K562 (cell line): Measurements from ENCODE around the gene SLBP. TPM values are rescaled to one million over a fixed set of nuclear protein-coding genes. Genes with fewer than 3 reads are reported as not detected.

Source experiments
- CCAR2 ChIP-seq: fragments of 200-400 bp; formaldehyde crosslinking; IDR thresholded peaks from 2 replicates; pipeline ENCODE4 v1.6.1; 2017; ENCODE audit warnings: mild to moderate bottlenecking, low read depth, low read length
- CHD1 ChIP-seq: fragments of 200-600 bp; sonication (generic); IDR thresholded peaks from one replicate; pipeline ENCODE4 v1.6.1; 2012; ENCODE audit warnings: mild to moderate bottlenecking, moderate library complexity, low read length, inconsistent platforms
- ELF1 ChIP-seq: fragments of 200-800 bp; sonication (Bioruptor generic); IDR thresholded peaks from 2 replicates; pipeline ENCODE4 v1.6.1; 2016; ENCODE audit warnings: missing genetic modification characterization, missing compliant biosample characterization
- JUND ChIP-seq, 2 experiments: IDR thresholded peaks; 2 replicates in 1 of 2; 3 replicates in 1 of 2; pipeline ENCODE4 v1.6.1; 2011; ENCODE audit warnings: borderline replicate concordance in 2 of 2, low read depth in 2 of 2, low read length in 2 of 2, improper control_type of control experiment in 1 of 2, missing biosample characterization in 1 of 2, missing genetic modification characterization in 1 of 2, missing genetic modification reagents in 1 of 2
- KHSRP ChIP-seq: fragments of 450-650 bp; IDR thresholded peaks from 2 replicates; pipeline ENCODE4 v1.6.1; 2017
- PCBP1 ChIP-seq: fragments of 200-400 bp; formaldehyde crosslinking; IDR thresholded peaks from 2 replicates; pipeline ENCODE4 v1.6.1; 2018; ENCODE audit warnings: mild to moderate bottlenecking, low read depth, low read length; ENCODE audit not compliant: poor library complexity, severe bottlenecking
- POLR2G ChIP-seq: fragments of 200-400 bp; formaldehyde crosslinking; IDR thresholded peaks from 2 replicates; pipeline ENCODE4 v1.6.1; 2017; ENCODE audit warnings: low read depth, mild to moderate bottlenecking, antibody characterized with exemption, low read length, moderate library complexity
- RBBP5 ChIP-seq: fragments of 200-600 bp; sonication (generic); IDR thresholded peaks from 2 replicates; pipeline ENCODE4 v1.6.1; 2012; ENCODE audit warnings: borderline replicate concordance, mild to moderate bottlenecking, low read length, control low read depth, inconsistent platforms; ENCODE audit not compliant: insufficient read depth, poor library complexity, severe bottlenecking
- RBFOX2 ChIP-seq: fragments of 200-400 bp; formaldehyde crosslinking; IDR thresholded peaks from 2 replicates; pipeline ENCODE4 v1.6.1; 2017; ENCODE audit warnings: low read depth, mild to moderate bottlenecking, low read length, moderate library complexity
- RBM15 ChIP-seq: fragments of 200-400 bp; formaldehyde crosslinking; IDR thresholded peaks from 2 replicates; pipeline ENCODE4 v1.6.1; 2018; ENCODE audit warnings: mild to moderate bottlenecking, low read length, moderate library complexity; ENCODE audit not compliant: insufficient read depth
- SMARCE1 ChIP-seq: fragments of 450-650 bp; IDR thresholded peaks from 2 replicates; pipeline ENCODE4 v1.7.1; 2016; ENCODE audit warnings: mild to moderate bottlenecking
- TEAD1 ChIP-seq, 2 experiments: fragments of 450-650 bp in 1 of 2; sonication (generic) in 1 of 2; formaldehyde crosslinking; IDR thresholded peaks; 2 replicates each; pipeline versions ENCODE4 v1.4.0 to v1.8.0; 2020 to 2022; ENCODE audit warnings: mild to moderate bottlenecking in 2 of 2, missing genetic modification reagents in 1 of 2
- ZBTB7A ChIP-seq: IDR thresholded peaks from 2 replicates; pipeline ENCODE4 v1.6.1; 2011; ENCODE audit warnings: low read depth, mild to moderate bottlenecking, low read length, moderate library complexity, borderline replicate concordance; ENCODE audit not compliant: control insufficient read depth
- ZNF785 ChIP-seq: fragments of 250-450 bp; sonication (Bioruptor Pico); IDR thresholded peaks from 2 replicates; pipeline ENCODE4 v1.4.0; 2020; ENCODE audit warnings: mild to moderate bottlenecking
- polyA plus RNA-seq, 8 experiments: library from polyadenylated mRNA; depleted of rRNA in 4 of 8; stranded (reverse) in 5 of 8; unstranded in 3 of 8; fragments of >200 nt; fragmentation: Nextera tagmentation in 2 of 8; fragmentation: Illumina TruSeq in 1 of 8; extraction: Ambion mirVana in 2 of 8; extraction: Trizol in 1 of 8; gene quantifications; 2 replicates each; pipeline versions ENCODE4 v1.2.1 to v1.2.3, GENCODE V29; 2011 to 2014; ENCODE audit warnings: inconsistent platforms in 1 of 8, missing spikeins in 1 of 8
- total RNA-seq, 7 experiments: library from RNA; depleted of rRNA in 6 of 7; stranded (reverse); fragments of >200 nt in 6 of 7; fragmentation: Illumina TruSeq in 2 of 7; extraction: Trizol in 2 of 7; gene quantifications; 2 replicates each; pipeline versions ENCODE4 v1.2.1 to v1.2.3, GENCODE V29; 2011 to 2021; ENCODE audit warnings: low replicate concordance in 1 of 7
- TF ChIP-seq, protein P1 (sequence below), 2 experiments: fragments of 450-650 bp in 1 of 2; sonication (generic) in 1 of 2; formaldehyde crosslinking in 1 of 2; IDR thresholded peaks; 2 replicates each; pipeline versions ENCODE4 v1.7.1 to v1.9.0; 2016 to 2022; ENCODE audit warnings: inconsistent platforms in 1 of 2, mild to moderate bottlenecking in 1 of 2, missing genetic modification reagents in 1 of 2
- TF ChIP-seq, protein P2 (sequence below): fragments of 250-450 bp; sonication (Bioruptor Pico); IDR thresholded peaks from 2 replicates; pipeline ENCODE4 v1.8.0; 2021; ENCODE audit warnings: borderline replicate concordance, mild to moderate bottlenecking, moderate library complexity; ENCODE audit not compliant: poor library complexity, severe bottlenecking

SLBP gene
- total and polyA plus RNA-seq, 9 of the 15 experiments (the other 6 are each of a cell fraction or from before 2014, with no cell fraction given): 49.4 to 221 (median 162) TPM

DNA sequence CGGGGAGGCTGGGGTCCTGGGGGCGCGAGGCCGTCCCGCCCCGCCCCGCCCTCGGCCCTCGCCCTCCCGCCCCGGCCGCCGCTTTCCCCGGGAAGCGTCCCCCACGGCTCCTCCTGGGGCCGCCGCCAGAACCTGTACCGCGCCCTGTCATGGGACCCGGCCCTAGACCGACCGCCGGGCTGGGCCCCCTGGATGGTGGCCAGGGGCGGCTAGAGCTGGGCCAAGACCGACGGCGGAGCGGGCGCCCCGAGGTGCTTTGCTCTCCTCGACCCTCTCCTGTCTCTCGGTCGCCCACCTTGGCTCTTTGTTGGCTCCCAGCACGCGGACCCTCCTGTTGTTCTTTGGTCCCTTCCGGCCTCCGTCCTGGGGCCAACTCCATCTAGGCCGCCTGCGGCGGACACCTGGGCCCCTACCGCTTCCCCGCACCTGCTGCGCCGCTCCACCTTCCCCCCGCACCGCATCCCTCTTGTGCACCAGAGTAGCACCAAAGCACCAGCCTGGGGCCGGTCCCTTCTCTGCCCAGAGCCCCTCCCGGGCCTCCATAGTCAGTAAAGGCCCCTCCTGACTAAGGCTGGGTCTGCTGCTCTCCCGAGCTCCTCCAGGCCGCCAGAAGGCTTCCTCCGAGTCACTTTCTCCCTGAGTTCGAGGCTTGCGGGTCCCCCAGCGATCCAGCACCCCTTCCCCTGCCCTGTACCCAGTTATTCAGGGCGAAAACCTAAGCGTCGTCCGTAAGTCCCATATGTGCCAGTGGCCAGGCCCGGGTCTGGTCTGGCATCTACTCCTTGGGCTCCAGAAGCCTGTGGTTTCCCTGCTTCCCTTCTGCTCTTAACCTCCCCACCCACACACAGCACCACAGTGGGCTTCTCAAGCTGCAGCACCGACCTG, 9.8 kb upstream of the SLBP start (continued):
- TF ChIP-seq, protein P1, sequence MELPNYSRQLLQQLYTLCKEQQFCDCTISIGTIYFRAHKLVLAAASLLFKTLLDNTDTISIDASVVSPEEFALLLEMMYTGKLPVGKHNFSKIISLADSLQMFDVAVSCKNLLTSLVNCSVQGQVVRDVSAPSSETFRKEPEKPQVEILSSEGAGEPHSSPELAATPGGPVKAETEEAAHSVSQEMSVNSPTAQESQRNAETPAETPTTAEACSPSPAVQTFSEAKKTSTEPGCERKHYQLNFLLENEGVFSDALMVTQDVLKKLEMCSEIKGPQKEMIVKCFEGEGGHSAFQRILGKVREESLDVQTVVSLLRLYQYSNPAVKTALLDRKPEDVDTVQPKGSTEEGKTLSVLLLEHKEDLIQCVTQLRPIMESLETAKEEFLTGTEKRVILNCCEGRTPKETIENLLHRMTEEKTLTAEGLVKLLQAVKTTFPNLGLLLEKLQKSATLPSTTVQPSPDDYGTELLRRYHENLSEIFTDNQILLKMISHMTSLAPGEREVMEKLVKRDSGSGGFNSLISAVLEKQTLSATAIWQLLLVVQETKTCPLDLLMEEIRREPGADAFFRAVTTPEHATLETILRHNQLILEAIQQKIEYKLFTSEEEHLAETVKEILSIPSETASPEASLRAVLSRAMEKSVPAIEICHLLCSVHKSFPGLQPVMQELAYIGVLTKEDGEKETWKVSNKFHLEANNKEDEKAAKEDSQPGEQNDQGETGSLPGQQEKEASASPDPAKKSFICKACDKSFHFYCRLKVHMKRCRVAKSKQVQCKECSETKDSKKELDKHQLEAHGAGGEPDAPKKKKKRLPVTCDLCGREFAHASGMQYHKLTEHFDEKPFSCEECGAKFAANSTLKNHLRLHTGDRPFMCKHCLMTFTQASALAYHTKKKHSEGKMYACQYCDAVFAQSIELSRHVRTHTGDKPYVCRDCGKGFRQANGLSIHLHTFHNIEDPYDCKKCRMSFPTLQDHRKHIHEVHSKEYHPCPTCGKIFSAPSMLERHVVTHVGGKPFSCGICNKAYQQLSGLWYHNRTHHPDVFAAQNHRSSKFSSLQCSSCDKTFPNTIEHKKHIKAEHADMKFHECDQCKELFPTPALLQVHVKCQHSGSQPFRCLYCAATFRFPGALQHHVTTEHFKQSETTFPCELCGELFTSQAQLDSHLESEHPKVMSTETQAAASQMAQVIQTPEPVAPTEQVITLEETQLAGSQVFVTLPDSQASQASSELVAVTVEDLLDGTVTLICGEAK (IDR thresholded peaks at IDR 0.05): peak; percentile 22; the same call in 1 of the 2 replicates
- TF ChIP-seq, protein P1 (CRISPR knock-in tag; IDR thresholded peaks at IDR 0.05): no peak
- TF ChIP-seq CHD1: peak; percentile 32
- TF ChIP-seq ZNF785 (CRISPR knock-in tag): no peak
- TF ChIP-seq RBM15: no peak
- TF ChIP-seq RBBP5: peak; percentile 34
- TF ChIP-seq PCBP1: peak; percentile 44
- peak; percentile 60 for TF ChIP-seq POLR2G
- no peak for TF ChIP-seq KHSRP
- TF ChIP-seq ZBTB7A: peak; percentile 2; the same call in 1 of the 2 replicates
- TF ChIP-seq, protein P2, sequence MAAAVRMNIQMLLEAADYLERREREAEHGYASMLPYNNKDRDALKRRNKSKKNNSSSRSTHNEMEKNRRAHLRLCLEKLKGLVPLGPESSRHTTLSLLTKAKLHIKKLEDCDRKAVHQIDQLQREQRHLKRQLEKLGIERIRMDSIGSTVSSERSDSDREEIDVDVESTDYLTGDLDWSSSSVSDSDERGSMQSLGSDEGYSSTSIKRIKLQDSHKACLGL (CRISPR knock-in tag): no peak
- peak in 1 of 2 experiments; percentile 18; a peak in 1 of 4 replicates for TF ChIP-seq TEAD1 (CRISPR knock-in tag; IDR thresholded peaks at IDR 0.05)
- TF ChIP-seq JUND (IDR thresholded peaks at IDR 0.05; ENCODE audit: borderline replicate concordance, low read depth, low read length): no peak
- TF ChIP-seq JUND (tag; IDR thresholded peaks at IDR 0.05; ENCODE audit: borderline replicate concordance, low read depth, low read length): no peak
- no peak for TF ChIP-seq SMARCE1
- no peak for TF ChIP-seq ELF1 (tag)
- no peak for TF ChIP-seq CCAR2
- TF ChIP-seq RBFOX2: peak; percentile 75
